HG03457 (cell line): ENCODE results near the gene WFS1.

Experiments used
- ATAC-seq: cut with Tn5 transposase; IDR thresholded peaks from one replicate; pipeline ENCODE4 v1.9.1; 2021; ENCODE audit warnings: moderate number of reproducible peaks; ENCODE audit not compliant: unreplicated experiment

Gene WFS1

DNA sequence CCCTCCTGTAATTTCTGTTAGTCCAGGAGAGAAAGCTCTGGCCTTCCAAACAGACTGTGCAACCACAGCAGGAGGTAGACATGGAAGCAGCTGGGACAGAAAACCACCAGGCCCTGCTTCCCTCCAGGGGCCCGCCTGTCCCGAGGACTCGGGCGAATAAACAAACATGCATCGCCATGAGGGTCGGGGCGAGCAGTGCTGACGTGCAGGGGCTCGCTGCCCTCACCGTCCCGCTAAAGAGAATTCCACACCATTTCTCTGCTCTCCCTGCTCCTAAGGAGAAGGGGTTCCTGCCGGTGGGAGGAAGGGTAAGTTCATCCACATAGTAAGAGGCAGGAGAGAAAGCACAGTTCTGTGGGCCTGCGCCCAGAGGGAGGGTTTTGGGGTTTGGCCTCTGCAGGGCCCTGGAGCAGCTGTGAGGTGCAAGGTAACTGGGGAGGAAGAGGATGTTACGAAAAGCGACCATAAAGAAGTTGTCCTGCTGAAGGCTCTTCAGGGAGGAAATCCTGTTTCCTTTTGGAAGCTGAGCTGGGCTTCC lies 54.9 kb downstream of the WFS1 start:
- no peak for ATAC-seq

DNA sequence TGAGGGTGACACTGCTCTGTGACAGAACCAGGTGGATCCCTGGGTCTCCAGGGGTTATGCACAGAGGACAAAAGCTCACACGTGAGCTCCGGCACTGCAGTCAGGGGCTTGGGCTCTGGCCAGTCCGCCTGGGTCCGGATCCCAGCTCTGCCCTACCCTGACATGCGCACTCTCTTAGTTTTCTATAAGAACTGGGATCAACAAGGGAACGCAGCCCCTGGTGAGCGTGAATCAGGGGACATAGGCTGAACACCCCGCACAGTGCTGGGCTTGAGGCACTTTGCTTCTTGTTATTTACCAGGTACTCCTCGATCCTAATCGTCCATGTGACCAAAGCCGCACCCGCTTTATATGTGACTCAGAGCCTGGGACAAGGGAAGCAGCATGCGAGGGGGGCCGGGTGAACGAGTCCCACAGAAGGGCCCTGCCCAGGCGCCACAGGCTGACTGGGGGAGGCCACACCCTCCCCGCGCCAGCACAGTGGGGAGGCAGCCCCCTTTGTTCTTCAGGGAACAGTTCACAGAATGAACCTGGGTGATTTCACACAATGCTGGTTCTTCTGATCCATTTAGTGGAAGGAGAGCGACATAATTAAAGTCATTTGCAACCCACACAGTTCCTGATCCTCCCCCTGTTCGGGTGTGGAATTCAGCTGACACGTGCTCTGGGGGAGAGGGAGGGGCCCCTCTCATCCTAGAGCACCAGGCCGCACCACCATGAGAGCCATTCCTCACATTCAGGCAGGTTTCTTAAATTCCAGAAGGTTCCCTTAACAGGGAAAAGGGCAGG lies 55.5 kb downstream of the WFS1 start:
- no peak for ATAC-seq

DNA sequence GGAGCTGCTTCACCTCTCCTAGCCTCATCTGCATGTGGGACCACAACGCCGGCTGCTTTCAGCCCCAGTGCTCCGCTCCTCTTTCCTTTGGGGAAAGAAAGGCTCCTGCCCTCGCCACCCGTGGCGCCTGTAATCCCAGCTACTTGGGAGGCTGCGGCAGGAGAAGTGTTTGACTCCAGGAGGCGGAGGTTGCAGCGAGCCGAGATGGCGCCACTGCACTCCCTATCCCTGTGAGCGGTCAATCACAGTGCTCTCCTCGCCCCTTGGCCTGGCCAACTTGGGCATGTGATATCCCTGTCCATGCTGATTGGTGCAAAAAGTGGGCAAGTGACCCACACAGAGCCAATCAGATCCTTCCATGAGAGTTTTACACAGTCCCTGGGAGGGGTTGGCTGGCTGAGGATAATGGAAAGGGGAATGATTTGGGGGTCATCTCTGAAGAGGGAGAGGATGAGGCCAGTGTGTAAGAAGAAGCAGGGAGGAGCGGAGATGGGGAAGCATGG lies 56.2 kb downstream of the WFS1 start:
- no peak for ATAC-seq

- no peak for ATAC-seq
Observed at GRCh38 chr4:6326312-6327060, 56.8 kb downstream of the WFS1 start.

- no peak for ATAC-seq
Observed at GRCh38 chr4:6327220-6327917, 57.7 kb downstream of the WFS1 start.

DNA sequence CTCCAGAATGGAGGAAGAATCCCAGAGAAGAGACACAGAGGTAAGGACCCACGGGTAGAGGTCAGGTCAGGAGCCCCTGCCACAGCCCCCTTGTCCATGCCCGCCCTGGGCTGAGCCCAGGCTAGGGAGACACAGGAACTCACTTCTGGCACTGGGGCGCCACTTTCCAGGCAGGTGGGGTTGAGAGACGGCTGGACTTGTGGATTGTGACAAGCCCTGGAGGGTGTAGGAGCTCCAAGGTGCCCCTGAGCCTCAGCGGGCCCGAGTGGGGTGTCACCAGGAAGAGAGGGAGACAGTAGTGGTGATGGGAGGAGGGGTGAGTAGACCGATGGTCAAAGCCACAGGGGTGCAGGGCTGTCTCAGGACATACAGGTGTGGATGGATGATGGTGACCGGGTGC lies 58.9 kb downstream of the WFS1 start:
- ATAC-seq: no peak

- no peak for ATAC-seq
Observed at GRCh38 chr4:6329478-6330383, 60.1 kb downstream of the WFS1 start.

DNA sequence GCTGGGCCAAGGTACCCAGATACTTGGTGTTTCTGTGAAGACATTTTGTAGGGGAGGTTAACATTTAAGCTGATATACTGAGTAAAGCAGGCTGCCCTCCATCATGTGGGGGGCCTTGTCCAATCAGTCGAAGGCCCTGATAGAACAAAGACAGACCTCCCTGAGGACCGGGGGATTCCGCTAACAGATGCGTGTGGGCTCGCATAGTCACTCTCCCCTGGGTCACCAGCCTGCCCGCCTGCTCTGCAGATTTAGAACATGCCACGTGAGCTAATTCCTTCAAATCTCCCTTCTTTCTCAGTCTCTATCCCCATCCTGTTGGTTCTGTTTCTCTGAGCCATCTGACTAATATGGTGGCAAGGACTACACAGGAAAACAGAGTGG lies 60.7 kb downstream of the WFS1 start:
- ATAC-seq: no peak

- ATAC-seq: no peak
Observed at GRCh38 chr4:6331018-6331417, 61.4 kb downstream of the WFS1 start.

DNA sequence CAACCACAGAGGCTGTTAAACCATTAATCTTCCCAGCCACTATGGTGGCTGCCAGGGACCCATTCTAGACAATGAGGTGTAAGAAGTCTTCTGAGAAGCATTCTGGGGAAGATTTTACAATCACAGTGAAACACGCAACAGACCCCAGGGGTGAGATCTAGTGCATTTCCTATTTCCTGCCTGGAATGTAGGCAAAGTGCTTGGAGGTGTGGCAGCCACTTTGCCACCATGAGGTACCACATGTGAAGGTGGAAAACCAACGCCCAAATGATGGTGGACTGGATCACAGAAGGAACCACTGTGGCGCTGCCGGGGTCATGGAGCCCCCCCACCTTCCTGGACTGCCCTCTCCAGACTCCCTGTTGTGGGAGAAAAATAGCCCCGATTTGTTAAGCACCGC lies 61.8 kb downstream of the WFS1 start:
- no peak for ATAC-seq

DNA sequence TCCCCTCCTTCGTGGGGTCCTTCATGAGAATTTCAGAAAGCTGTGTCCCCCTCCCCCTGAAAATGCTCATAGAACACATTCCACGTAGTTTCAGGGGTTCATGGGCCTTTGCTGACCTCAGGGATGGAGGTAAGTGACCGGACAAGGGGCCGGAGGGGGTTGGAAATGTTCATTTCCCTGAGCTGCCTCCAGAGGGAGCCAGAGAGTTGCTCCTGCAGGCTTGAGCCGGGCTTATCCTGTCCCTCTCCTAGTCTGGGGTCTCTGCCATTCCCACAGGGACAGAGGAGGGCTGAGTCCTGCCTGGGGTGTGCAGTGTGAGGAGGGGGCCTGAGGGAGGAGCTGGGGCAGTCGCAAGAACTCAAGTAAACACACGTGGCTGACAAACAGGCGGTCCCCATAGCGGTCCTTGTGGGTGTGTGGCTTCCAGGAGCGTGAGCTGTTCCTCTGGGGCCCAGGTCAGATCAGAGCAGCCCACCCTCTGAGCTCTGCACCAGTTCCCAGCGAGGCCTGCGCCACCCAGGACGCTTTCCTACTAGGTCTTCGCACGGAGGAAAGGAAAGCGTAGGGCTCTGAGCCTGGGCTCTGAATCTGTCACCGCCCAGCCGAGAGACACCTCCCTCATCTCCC lies 62.5 kb downstream of the WFS1 start:
- ATAC-seq: no peak

GRCh38 chr4:6332669-6333050 lies 63.0 kb downstream of the WFS1 start:
- ATAC-seq: no peak

DNA sequence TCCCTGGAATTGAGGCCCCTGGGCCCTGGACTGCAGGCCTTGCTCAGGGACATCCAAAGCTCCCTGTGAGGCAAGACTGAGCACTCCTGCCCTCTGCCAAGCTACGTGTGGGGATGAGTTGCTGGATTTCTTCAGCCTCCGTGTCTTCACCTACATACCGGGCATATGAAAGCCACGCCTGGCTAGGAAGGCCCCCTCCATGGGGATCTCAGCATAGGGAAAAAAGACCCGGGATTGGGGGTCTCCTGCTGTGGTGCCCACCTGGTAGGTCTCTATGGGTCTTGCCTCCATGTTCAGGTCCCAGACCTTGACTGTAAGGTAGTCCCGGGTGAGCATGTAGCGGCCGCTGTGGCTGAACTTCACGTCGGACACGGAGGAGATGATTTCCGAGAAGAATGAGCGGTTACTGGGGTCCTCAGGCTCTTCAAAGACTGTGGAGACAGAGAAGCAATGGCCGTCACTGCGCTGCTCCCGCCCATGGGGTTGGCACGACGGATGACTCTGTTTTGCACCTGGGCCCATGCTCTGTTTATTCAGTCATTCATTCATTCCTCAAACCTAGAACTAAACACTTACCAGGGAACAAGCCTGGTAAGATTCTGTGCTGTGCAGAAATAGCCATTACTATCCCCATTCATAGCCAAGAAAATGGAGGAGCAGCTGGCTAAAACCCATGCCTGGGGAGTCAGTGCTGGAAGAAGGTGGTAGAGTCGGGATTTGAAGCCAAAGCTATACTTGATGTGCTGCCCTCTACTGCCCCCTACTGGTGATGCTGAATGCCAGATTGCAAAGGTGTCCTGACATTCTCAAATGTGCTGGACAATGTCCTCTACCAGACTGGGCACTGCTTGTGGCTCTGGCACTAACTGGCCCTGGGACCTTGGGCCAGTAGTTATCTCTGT lies 63.9 kb downstream of the WFS1 start:
- ATAC-seq: no peak

- ATAC-seq: no peak
Observed at GRCh38 chr4:6334203-6334887, 64.7 kb downstream of the WFS1 start.

- no peak for ATAC-seq
Observed at GRCh38 chr4:6335040-6335590, 65.5 kb downstream of the WFS1 start.

DNA sequence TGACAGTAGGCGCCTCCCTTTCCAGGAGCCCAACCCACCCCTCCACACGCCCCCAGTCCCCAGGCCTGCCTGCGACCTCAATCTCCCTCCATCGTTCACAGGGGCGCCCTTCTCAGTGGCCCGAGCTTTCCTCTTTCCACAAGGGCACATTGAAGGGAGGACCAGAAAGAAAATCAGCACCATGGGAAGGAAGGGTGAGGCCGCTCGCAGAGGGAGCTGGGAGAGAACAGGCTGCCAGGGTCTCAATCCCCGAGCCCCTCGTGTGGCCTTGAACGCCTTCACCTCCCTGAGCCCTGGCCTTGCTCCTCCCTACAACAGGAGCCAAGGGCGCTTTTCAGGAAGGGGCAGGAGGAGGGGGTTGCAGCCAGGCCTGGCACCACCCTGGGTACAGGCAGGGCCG lies 66.5 kb downstream of the WFS1 start:
- ATAC-seq: no peak

- no peak for ATAC-seq
Observed at GRCh38 chr4:6337331-6337935, 67.8 kb downstream of the WFS1 start.
